ENCODE results near the gene PLXNC1.

Gene PLXNC1

DNA sequence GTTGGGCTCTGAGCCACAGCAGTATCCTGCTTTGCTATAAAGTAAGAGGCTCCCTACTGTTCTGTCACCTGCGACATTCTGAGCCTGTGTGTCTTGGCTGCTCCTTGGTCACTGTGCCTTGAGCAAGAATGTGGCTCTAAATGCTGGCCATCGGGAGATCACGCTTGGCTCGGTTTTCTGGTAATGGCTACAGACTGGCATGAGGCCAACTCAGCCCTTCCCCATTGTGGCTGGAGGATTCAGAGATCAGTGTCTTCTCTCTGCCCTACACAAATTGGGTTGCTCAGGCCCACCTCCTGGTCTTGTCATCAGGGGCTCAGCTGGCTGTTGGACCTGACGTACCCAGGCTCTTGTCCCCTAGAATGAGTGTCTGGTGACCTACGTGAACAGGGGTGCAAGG, 94.5 kb downstream of the PLXNC1 start:
- no peak for DNase-seq (ENCODE audit: low spot score)

DNA sequence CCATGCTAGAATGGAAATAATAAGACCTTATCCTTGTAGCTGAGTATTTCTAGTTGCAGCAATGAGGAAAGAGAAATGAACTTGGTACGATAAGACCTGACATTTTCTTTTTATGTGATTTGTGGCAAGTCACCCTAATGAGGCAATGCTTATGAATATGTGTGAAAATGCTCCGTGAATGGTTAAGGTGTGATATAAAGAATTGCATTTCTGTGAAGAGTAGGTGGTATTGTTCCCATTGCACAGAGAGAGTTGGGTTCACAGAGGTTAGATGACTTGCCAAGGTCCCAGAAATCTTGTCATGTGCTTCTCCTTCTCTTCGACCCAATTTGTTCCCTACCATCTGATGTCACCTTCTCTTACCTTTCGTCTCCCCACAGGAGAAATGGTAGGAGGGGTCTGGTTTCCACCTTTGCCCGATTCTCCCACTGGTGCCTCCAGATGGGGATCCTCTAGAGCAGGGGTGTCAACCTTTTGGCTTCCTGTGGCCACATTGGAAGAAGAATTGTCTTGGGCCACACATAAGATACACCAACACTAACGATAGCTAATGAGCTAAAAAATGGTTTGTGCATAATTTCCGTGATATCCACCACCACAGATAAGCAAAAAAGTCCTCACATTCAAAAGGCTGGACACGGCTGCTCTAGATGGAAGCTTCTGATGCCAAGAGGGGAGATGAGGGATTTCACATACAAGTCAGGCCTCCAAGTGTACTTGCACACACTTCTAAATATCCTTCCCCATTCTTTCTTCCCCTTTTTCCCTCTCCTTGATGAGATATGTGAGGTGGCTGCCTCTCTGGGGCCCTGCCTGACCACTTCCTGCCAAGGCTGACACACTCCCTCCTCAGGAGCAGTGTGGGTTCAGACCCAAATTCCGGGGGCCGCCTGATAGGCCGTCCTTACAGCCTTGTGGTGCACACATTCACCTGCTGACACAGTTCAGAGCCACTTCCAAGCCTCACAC, 96.1 kb downstream of the PLXNC1 start:
- peak; percentile 40 for DNase-seq (ENCODE audit: low spot score)

DNA sequence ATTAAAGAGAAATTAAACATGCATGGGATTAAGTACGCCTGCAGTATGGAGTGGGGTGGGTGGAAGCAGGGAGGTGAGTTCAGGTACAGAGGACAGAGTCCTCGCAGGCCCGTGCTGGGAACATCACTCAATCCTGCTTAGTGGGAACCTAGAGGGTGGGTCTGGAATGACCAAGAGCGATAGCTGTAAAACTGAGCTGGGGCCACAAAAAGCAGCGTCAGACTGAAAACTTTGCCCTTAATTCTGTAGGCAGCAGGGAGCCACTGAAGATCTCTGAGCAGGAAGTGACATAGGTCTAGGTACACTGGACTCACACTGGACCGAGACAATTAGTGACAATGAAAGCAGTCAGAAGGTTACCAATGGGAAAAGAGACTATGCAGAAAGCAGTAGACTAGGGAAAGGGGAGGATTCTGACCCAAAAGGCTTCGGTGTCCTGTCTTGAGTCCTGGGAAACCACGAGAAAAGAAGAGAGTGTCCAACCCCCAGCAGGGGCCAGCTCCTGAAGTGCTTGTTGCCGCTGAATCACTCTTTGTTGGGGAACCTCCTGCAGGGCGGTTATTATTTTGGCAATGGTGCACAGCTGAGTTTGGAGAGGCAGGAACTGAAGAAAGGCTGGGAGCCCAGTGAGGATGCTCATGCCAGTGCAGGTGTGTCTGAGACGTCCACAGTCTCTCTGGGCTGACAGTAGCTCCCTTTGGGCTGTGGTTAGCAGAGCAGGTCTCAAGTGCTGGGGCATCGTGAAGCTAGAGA, 97.4 kb downstream of the PLXNC1 start:
- no peak for DNase-seq (ENCODE audit: low spot score)

DNA sequence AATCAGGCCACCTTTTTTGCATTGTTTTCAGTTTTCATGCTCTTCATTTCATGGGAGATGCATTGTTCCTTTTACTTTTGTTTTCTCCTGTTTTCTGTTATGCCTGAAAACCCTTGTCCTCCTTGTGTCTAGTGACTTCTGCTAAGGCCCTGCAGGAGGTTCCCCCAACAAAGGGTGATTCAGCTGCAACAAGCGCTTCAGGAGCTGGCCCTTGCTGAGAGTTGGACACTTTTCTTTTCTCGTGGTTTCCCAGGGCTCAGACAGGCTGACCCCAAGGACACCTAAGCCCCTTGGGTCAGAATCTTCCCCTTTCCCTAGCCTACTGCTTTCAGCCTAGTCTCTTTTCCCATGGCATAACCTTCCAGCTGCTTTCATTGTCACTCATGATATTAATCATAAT, 98.9 kb downstream of the PLXNC1 start:
- DNase-seq (ENCODE audit: low spot score) = no peak

DNA sequence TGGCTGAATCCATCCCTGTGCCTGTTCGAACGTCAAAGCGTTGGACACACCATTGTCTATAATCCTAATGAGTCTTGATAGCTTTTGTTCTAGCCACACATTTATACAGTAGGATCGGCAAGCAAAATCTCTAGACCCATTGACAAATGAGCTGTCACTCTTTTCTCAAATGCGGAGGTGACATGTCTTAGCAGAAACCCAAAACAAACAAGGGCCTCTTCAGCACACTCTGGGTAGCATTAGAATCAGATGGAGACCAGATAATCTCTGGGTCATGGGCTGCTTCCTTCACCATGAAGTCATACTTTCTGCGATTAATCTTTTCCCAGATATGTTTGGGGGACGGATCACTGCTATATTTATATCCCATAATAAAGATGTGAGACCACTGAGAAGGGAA, 100.2 kb downstream of the PLXNC1 start:
- no peak for DNase-seq (ENCODE audit: low spot score)

DNA sequence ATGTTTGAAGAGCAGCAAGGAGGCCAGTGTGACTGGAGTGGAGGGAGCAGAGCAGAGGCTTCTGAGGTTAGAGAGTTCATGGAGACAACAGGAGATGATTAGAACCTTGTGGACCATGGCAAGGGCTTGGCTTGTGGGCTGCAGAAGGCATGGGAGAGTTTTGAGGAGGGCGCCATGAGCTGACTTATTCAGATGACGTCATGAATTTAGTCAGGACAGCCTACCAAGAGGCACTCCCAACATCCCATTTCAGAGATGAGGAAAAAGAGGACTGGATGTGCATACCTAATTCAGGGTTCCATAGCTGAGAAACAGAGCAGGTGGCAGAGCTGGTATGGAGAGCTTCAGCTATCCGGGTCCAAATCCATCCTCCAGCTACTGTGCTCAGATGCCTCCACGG, 101.8 kb downstream of the PLXNC1 start:
- DNase-seq (ENCODE audit: low spot score) = no peak

DNA sequence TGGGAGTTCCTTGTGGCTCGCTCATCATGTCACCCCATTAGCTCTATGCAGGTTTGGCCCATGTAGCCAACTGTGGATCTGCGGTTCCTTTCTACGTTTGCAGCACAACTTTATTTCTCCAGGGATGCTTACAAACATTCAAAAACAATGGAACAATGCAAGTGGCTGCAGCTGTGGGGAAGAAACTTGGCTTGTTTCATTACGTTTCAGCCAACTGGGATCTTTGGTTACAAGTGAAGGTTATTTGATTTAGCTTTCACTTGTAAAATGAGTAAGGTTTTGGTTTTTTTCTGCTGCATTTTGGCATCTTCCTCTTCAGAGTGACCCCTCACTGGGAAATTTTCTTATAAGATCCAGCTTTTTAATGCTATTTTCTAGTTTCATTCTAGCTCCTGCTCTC, 105.9 kb downstream of the PLXNC1 start:
- DNase-seq (ENCODE audit: low spot score) = no peak

DNA sequence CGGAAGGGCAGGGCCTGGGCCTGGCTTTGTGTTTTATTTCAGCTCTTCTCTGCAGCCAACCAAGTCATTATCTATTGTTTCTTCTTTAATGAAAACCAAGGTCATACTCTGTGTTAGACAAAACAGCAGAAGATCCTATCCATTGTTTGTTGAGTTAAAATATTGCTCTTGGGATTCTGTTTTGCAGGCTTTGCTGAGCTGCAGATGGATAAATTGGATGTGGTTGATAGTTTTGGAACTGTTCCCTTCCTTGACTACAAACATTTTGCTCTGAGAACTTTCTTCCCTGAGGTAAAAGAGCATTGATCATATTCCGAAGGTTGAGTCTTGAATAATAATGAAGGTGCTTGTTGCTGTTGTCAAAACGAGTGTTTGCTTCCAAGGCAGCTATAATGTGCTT, 106.6 kb downstream of the PLXNC1 start:
- DNase-seq (ENCODE audit: low spot score) = no peak

DNA sequence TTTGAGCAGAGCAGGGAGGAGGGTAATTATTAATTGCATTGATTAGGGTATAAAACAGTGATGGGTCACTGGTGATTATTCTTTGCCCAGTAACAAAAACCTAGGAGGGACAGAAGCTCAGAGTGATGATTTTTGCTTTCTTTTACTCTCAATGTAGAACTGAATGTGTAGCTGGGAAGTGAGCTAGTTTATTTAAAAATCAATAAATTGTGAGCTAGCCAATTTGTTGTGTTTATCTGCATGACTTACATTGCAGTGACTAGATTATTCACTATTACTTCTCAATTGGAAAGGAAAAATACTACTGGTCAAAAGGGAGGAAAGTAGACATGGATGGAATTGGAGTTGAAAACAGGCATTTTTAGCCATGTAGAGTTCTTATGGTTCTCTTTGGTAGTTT, 107.1 kb downstream of the PLXNC1 start:
- DNase-seq (ENCODE audit: low spot score) = no peak

DNA sequence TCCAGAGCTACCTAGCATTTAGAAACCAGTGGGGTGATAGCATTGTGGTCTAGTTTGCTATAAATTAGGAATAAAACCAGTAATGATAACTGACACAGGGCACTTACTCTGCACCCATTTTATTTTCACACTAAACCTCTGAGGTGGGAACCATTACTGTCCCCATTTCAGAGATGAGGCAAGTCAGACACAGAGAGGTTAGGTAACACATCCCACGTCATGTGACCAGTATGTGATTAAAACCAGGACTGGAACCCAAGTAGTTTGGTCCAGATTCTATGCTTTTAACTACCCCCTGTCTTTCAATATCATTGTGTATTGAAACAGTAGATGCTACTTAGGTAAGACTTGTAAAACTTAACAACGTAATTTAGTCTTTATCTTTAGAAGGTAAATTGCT, 110.2 kb downstream of the PLXNC1 start:
- no peak for DNase-seq (ENCODE audit: low spot score)

DNA sequence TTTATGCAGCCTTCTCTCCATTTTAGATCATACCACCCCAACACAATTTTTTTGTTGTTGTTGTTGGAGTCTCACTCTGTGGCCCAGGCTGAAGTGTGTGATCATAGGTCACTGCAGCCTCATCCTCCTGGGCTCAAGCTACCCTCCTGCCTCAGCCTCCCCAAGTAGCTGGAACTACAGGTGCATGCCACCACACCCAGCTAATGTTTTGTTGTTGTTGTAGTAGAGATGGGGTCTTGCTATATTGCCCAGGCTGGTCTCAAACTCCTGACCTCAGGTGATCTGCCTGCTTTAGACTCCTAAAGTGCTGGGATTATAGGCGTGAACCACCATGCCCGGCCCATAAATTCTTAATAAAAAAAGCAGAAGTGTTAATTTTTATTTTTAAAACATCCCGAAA, 111.6 kb downstream of the PLXNC1 start:
- no peak for DNase-seq (ENCODE audit: low spot score)

DNA sequence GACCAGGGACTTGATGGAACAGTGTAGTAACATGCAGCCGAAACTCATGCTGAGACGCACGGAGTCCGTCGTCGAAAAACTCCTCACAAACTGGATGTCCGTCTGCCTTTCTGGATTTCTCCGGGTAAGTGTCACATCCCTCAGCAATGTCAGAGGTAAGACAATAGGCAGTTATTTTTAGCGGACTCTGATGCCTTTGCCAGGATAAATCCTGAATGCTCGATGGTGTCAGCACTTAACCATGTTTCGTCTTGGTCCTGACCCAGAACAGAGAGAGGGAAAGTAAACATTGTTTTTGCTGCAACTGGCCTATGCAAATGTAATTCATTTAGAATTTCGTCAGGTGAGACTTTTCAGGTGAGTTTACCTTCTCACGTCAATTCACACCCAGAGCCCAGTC, 112.3 kb downstream of the PLXNC1 start:
- no peak for DNase-seq (ENCODE audit: low spot score)

DNA sequence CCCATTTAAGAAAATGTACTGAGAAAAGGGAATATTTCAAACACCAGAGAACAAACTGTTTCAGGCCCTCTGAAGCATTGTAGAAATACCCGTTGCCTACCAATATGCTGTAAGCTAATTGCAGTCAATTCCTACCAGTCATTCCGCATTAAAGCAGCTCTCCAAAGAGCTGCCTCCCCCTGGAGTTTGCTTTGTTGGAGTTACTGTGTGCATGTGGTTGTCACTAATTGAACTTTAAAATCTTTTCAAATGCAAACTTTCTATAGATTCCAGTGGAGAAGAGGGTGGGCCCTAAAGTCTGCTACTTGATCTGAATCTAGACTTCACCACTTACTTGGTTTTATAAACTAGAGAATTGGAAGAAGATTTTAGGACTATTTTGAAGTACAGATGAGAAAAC, 112.7 kb downstream of the PLXNC1 start:
- no peak for DNase-seq (ENCODE audit: low spot score)

DNA sequence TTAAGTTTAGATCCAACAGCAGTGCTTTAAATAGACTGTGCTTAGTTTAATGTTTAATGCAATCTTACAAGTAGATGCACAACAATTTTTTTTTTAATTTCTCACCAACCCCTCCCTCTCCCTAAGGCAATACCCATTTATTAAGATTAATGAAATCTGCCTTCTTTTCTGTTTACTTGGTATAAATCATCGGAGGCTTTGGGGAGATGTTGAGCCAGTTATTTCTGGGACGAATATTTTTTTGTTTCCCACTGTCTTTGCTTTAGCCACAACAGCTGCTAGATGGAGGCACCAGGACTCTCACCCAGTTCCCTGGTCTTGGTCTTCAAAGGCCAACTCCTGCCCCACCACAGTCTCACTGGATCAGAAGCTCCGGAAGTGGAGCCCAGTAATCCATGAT, 113.4 kb downstream of the PLXNC1 start:
- no peak for DNase-seq (ENCODE audit: low spot score)

DNA sequence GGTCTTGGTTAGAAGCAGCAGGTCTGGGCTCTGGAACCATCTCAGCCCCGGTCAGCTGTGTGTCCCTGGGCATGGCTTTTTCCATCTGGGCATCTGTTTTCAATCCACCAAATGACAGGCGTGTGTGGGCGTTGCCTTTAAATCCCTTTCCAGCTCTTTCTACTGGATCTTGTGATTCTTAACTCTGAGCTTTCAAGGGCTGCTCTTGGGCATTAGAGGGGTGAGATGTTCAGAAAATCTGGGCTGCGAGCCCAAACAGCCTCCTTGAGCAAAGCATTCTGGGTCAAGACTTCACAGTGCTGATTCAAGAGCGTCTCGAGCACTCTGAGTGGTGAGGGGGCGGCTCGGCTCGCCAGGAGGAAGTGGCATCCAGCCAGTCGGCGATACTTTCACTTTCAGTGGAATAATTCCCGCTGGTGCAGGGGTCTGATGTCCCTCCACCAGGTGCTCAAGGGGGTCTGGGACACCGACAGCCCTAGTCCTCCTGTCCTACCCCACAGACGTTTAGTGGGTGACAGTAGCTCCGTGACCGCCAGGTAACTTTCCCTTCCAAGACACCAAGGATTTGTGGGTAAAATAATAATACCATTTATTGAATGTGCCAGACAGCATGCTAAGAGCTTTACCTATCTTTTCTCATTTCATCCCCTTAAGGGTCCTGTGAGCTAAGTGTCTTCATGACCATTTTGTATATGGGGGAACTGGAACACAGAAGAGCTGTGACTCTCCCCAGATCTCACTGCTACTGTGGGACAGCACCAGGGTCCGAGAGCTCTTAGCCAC, 114.0 kb downstream of the PLXNC1 start:
- DNase-seq (ENCODE audit: low spot score) = peak; percentile 77

DNA sequence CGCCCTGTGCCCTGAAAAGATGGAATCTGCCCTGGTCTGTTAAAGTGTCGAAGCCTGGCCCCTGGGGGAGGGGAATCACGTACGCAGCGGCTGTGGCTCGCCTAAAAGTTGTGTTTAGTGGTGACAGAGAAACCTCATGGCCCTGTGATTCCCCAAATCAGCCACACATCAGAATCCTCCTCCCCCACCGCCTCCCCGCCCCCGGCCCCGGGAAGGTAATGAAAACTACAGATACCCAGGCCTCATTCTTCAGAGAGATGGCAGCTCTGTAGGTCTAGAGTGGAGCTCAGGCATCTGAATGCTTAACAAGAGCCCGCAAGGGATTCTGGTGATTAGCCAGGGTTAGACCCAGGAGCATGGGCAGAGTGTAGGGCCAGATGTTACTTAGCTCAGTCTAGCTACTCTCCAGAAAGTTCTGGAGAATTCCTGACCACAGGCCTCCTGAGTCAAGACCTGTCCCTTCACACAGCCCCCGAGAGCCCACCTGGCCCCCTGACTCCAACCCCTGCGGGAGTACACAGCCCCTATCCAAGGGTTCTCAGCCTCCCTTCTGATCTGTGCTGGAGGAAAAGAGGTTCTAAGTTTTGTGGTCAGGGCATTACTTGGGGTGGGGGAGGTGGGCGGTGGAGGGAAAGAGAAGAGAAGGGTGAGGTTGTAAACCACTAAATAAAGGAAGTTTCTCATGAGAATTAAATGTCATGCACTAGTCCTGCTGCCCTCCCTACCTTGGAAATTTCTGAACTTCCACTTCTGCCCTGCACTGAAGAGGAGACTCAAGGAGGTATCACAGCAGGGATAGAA, 114.8 kb downstream of the PLXNC1 start:
- DNase-seq (ENCODE audit: low spot score) = peak; percentile 59

DNA sequence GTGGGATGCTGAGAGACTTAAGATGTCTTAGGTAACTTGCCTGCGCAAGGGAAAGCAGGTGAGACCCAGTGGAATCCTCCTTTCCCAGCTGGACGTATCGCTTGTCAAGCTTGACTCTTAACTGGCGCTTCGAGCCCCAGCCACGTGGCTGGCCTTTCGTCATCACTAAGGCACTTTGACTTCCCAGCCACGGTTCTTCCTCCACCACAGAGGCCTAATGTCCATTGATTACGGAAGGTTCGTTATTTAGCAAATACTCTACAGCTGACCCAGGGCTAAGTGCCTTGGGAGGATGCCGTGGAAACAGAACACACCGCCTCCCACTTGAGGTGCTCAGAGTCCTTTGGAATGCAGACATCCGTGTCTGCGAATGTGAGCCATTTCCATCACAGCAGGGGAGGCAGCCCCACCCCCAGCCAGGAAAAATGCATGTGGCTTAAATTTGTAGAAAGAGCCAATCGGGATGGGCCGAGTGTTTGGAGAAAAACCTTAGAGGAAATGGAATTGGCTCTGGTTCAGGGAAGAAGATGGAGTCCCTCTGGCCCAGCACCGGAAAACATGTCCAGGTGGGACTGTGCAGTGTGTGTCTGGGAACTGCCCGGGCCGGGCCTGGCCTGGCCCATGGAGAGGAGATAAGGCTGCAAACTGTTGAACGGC, 115.7 kb downstream of the PLXNC1 start:
- DNase-seq (ENCODE audit: low spot score) = no peak

DNA sequence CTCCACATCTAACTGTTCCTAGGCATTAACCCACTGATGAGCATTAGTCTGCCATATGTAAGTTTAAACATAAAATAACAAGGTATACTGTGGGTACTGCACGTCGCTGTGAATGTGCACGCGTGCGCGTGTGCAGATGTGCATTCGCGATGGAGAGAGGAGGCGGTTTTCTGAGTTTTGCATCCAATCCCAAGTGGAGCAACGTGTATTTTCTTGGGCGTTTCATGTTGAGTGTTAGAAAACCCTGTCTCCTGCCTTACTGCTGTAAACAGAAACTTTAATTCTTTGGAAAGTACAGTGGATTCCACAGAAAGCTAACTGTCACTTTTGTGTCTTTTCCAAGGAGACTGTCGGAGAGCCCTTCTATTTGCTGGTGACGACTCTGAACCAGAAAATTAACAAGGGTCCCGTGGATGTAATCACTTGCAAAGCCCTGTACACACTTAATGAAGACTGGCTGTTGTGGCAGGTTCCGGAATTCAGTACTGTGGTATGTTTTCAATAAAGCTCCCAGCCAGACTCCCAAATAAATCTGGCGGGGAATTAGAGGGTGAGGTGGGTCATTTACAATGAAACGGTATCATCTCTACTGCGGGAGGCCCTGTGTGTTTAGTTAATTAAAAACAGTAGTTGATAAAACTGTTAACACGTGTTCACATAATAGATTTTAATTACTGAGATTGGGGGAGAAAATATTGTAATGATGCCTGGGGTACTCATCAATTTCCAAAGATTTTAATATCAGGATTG, 116.5 kb downstream of the PLXNC1 start:
- no peak for DNase-seq (ENCODE audit: low spot score)

DNA sequence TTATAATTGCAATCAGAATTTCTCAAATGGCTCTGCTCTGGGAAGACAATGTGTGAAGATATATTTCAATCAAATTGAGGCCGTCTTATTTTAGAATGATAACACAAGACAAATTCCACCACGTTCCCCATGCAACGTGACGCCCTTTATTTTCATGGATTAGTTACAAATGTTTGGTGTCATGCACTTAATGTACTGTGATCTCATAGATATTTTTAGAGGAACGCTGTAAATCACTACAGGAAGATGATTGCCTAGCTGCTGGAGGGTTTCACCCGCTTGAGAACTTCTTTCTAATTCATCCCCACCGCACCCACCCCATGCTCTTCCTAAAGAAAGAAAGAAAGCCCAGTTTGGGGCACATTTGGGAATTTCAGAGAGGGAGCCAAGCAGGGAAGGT, 117.2 kb downstream of the PLXNC1 start:
- DNase-seq (ENCODE audit: low spot score) = no peak

DNA sequence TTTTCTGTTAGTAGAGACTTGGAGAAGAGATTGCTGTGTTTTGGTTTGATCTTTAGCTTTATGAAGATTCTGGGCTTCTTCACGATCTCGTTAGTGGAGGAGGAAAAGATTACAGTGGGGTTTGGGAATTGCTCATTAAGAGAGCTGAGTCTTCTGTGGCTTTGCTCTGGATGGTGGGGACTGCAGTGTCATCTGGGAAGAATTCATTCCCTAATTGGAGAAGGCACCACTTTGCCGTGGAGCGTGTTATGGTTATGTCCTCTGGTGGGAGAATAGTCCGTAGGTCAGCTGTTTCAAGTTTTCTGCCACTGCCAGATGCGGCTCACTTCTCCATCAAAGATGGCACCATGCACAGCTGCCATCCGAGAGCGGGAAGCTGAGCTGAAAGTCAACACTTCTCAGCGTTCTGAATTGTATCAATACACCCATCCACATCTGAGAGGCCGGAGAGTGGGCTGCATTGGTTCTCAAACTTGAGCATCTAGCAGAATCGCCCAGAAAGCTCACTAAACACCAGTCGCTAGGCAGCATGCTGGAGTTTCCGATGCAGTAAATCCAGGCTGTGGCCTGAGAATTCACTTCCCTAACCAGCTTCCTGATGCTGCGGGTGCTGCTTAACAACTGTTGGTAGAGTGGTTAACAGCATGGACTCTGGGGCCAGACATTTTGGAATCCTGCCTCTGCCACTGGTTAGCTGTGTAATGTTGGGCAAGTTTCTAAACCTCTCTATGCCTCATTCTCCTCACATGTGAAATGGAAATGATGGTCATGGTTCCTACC, 117.8 kb downstream of the PLXNC1 start:
- DNase-seq (ENCODE audit: low spot score) = no peak

Data from CD4-positive, alpha-beta T cell treated with Interleukin-15 for 4 hours (primary cell).